Measurements from ENCODE around the gene ATP6V1G2. TPM values are rescaled to one million over a fixed set of nuclear protein-coding genes. Genes with fewer than 3 reads are reported as not detected.

The ATP6V1G2 gene
- total RNA-seq, 2 donors from 2014 or later: 1.7 to 2.1 TPM

DNA sequence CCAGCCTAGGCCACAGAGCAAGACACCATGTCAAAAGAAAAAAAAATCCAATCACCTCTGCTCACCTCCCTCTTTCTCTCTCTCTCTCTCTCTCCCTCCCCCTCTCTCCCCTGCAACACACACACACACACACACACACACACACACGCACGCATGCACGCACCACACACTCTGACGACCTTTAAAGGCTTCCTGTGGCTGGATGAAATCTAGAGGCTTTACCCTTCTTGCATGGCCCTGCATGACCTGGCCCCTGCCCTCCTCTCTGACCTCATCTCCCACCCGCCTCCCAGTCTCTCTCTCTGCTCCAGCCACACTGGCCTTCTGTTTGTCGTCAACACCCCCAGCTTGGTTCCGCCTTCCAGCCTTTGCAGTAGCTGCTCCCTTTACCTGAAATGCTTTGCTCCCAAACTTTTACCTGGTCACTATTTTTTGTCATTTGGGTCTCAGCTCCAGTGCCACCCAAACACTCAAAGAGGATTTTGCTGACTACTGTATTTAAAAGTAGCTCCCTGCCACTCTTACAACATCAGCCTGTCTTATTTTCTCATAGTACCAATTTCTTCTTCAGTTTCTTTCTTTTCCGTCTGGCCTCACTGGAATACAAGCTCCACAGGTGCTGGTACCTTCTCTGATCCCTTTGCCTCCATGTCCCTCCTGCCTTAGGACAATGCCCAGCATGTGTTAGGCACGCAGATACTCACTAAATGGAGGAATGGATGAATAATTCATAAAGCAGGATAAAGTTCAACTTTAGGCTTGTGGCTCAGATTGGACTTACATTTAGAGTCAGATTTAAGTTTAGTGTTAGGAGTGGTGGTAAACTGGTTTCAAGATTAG is 21.3 kb upstream of the ATP6V1G2 start:
- DNase-seq: peak; percentile 73

GRCh38 chr6:31560697-31561058 is 14.3 kb upstream of the ATP6V1G2 start:
- TF ChIP-seq, protein P1, sequence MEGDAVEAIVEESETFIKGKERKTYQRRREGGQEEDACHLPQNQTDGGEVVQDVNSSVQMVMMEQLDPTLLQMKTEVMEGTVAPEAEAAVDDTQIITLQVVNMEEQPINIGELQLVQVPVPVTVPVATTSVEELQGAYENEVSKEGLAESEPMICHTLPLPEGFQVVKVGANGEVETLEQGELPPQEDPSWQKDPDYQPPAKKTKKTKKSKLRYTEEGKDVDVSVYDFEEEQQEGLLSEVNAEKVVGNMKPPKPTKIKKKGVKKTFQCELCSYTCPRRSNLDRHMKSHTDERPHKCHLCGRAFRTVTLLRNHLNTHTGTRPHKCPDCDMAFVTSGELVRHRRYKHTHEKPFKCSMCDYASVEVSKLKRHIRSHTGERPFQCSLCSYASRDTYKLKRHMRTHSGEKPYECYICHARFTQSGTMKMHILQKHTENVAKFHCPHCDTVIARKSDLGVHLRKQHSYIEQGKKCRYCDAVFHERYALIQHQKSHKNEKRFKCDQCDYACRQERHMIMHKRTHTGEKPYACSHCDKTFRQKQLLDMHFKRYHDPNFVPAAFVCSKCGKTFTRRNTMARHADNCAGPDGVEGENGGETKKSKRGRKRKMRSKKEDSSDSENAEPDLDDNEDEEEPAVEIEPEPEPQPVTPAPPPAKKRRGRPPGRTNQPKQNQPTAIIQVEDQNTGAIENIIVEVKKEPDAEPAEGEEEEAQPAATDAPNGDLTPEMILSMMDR (conservative IDR thresholded peaks at IDR 0.05): no peak
- peak overlapping the region; percentile 2 for H3K27ac ChIP-seq (ENCODE audit: low read depth, low read length)
- no peaks in the 10 kb centered on the region for H3K4me1 Mint-ChIP-seq

More for the DNA sequence above, 21.3 kb upstream of the ATP6V1G2 start:
- H3K4me1 Mint-ChIP-seq: peaks cover 4% of the 10 kb centered on the region
- Histone ChIP-seq H3K4me3 (ENCODE audit: low read length) (no peak overlapping the region), H3K4me1 (ENCODE audit: control insufficient read depth, insufficient read depth, low read length) (no peaks in the 10 kb centered on the region), H3K27ac (ENCODE audit: low read depth, low read length) (no peak overlapping the region), H3K9me3 (ENCODE audit: control insufficient read depth, low read length) (no peaks in the 10 kb centered on the region), H3K9ac (ENCODE audit: extremely low read depth, low read length, poor library complexity, severe bottlenecking) (no peak overlapping the region), H3K36me3 (ENCODE audit: control insufficient read depth, insufficient read depth, low read length) (no peaks in the 10 kb centered on the region), H3K27me3 (ENCODE audit: control insufficient read depth, insufficient read depth, low read length, poor library complexity, severe bottlenecking) (no peaks in the 10 kb centered on the region)
- TF ChIP-seq, protein P1 (conservative IDR thresholded peaks at IDR 0.05): no peak
- no peak overlapping the region for H3K4me3 Mint-ChIP-seq
- H3K27me3 Mint-ChIP-seq (ENCODE audit: insufficient read depth): peaks cover 3% of the 10 kb centered on the region
- peak overlapping the region; percentile 45 for H3K27ac Mint-ChIP-seq
- 73 to 76% methylated on average over 5 to 9 of the region's 9 CpGs for WGBS, 2 experiments (ENCODE audit: insufficient coverage in 1 of 2, insufficient read length in 1 of 2)
- H3K9me3 Mint-ChIP-seq: no peaks in the 10 kb centered on the region
- H3K36me3 Mint-ChIP-seq (ENCODE audit: low read depth): no peaks in the 10 kb centered on the region

DNA sequence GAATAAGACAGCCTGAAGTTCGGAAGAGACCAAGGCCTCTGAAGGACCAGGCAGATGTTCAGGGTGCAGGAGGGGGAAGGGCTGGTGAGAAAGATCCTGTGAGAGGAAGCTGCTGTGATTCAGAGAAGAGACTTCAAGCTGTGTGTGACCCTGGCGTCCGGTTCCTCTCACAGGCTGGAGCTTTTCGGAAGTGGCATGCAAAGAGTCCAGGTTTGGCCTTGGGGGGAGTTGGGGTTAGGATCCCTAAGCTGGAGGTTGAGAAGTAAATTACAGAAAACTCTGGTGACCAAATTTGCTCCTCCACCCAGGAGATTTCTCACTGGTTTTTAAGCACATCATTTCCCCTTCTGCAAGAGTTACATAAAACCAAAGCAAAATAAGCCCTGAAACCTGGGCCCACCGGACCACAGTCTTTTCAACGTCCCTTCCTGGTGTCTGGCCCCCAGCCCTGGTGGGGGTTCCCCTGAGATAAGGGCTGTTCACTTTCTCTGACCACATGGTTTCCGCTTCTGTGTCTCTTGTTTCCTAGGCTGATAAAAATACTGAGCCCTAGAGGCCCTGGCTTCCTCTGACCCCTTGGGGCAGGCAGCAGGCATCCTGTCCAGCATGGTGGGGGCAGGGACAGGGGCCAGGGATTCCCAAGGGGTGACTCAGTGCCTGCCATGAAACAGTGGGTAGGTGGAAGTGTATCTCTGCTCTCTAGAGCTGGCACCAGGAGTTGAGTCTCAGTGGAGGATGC is 13.7 kb upstream of the ATP6V1G2 start:
- Histone ChIP-seq H3K27ac (ENCODE audit: low read depth, low read length) (peak overlapping the region; percentile 47), H3K4me1 (ENCODE audit: control insufficient read depth, insufficient read depth, low read length) (no peaks in the 10 kb centered on the region), H3K27me3 (ENCODE audit: control insufficient read depth, insufficient read depth, low read length, poor library complexity, severe bottlenecking) (no peaks in the 10 kb centered on the region), H3K9ac (ENCODE audit: extremely low read depth, low read length, poor library complexity, severe bottlenecking) (no peak overlapping the region), H3K9me3 (ENCODE audit: control insufficient read depth, low read length) (no peaks in the 10 kb centered on the region), H3K4me3 (ENCODE audit: low read length) (no peak overlapping the region), H3K36me3 (ENCODE audit: control insufficient read depth, insufficient read depth, low read length) (peaks cover 19% of the 10 kb centered on the region)
- TF ChIP-seq, protein P1 (conservative IDR thresholded peaks at IDR 0.05): no peak
- Mint-ChIP-seq H3K27ac (no peak overlapping the region), H3K4me1 (no peaks in the 10 kb centered on the region), H3K27me3 (ENCODE audit: insufficient read depth) (no peaks in the 10 kb centered on the region), H3K36me3 (ENCODE audit: low read depth) (peaks cover 13% of the 10 kb centered on the region), H3K4me3 (no peak overlapping the region), H3K9me3 (no peaks in the 10 kb centered on the region)
- WGBS, 2 experiments (ENCODE audit: insufficient coverage in 1 of 2, insufficient read length in 1 of 2): 67 to 87% methylated on average over 4 to 7 of the region's 7 CpGs
- no peak for DNase-seq

More at GRCh38 chr6:31560697-31561058, 14.3 kb upstream of the ATP6V1G2 start:
- Histone ChIP-seq H3K27me3 (ENCODE audit: control insufficient read depth, insufficient read depth, low read length, poor library complexity, severe bottlenecking) (no peaks in the 10 kb centered on the region), H3K4me1 (ENCODE audit: control insufficient read depth, insufficient read depth, low read length) (no peaks in the 10 kb centered on the region), H3K36me3 (ENCODE audit: control insufficient read depth, insufficient read depth, low read length) (peaks cover 19% of the 10 kb centered on the region), H3K4me3 (ENCODE audit: low read length) (no peak overlapping the region), H3K9me3 (ENCODE audit: control insufficient read depth, low read length) (no peaks in the 10 kb centered on the region), H3K9ac (ENCODE audit: extremely low read depth, low read length, poor library complexity, severe bottlenecking) (no peak overlapping the region)
- Mint-ChIP-seq H3K27me3 (ENCODE audit: insufficient read depth) (no peaks in the 10 kb centered on the region), H3K9me3 (no peaks in the 10 kb centered on the region), H3K27ac (no peak overlapping the region), H3K4me3 (no peak overlapping the region), H3K36me3 (ENCODE audit: low read depth) (peaks cover 13% of the 10 kb centered on the region)
- DNase-seq: no peak

Measured in endodermal cell (in vitro differentiated cells).